Measurements from ENCODE around the gene VOPP1. TPM values are rescaled to one million over a fixed set of nuclear protein-coding genes. Genes with fewer than 3 reads are reported as not detected.

The VOPP1 gene
- total RNA-seq, 4 donors from 2014 or later, result 22.1 to 79.2 (median 73.9) TPM

DNA sequence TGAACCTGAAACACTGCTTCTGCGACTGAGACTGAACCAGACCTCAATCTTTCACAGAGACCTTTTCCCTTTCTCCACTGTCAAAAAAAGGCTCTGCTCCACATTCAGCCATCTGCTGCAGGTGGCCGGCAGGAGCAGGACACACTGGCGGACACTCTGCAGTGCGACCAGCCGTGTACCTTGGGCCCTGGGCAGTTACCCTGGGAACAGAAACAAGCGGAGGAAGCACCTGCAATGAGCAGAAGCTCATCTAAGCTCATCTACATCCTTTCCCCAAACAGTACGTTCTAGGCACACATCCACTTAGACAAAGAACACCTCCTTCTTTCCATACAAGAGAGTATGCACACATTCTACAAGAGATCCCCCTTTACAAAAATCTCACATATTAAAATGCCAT lies 22.8 kb downstream of the VOPP1 start:
- intact Hi-C loops (cut with DNase I; ENCODE audit: low total_unique reads) (no loop called here), in situ Hi-C loops (cut with MboI; ENCODE audit: low pct_ligation_motif_present in 1 of 4, low pct_unique_long_range_greater_than_20kb in 1 of 4, low sequenced_read_pairs in 3 of 4) (no loop called here)
- 66% methylated on average over 7 of the region's 7 CpGs; no CpG with 5 or more reads in 1 of the 2 donors for WGBS, 2 donors (ENCODE audit: low coverage in 1 of 2)
- TF ChIP-seq POLR2AphosphoS5 (IDR thresholded peaks at IDR 0.05), result peak in 1 of 3 donors; percentile 69
- TF ChIP-seq, protein P1, sequence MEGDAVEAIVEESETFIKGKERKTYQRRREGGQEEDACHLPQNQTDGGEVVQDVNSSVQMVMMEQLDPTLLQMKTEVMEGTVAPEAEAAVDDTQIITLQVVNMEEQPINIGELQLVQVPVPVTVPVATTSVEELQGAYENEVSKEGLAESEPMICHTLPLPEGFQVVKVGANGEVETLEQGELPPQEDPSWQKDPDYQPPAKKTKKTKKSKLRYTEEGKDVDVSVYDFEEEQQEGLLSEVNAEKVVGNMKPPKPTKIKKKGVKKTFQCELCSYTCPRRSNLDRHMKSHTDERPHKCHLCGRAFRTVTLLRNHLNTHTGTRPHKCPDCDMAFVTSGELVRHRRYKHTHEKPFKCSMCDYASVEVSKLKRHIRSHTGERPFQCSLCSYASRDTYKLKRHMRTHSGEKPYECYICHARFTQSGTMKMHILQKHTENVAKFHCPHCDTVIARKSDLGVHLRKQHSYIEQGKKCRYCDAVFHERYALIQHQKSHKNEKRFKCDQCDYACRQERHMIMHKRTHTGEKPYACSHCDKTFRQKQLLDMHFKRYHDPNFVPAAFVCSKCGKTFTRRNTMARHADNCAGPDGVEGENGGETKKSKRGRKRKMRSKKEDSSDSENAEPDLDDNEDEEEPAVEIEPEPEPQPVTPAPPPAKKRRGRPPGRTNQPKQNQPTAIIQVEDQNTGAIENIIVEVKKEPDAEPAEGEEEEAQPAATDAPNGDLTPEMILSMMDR (IDR thresholded peaks at IDR 0.05), result no peak
- no peak for TF ChIP-seq EP300 (IDR thresholded peaks at IDR 0.05; ENCODE audit: low read depth)
- no peak for TF ChIP-seq POLR2A (IDR thresholded peaks at IDR 0.05)
- no peak overlapping the region for H3K4me3 ChIP-seq
- no peaks in the 10 kb centered on the region for H3K36me3 ChIP-seq
- no peaks in the 10 kb centered on the region for H3K9me3 ChIP-seq
- no peaks in the 10 kb centered on the region for H3K27me3 ChIP-seq
- DNase-seq, result peak; percentile 69
- H3K27ac ChIP-seq, result peak overlapping the region; percentile 66 to 81 (median 76)
- peaks cover 42 to 88% (median 80%) of the 10 kb centered on the region in 4 donors for H3K4me1 ChIP-seq

DNA sequence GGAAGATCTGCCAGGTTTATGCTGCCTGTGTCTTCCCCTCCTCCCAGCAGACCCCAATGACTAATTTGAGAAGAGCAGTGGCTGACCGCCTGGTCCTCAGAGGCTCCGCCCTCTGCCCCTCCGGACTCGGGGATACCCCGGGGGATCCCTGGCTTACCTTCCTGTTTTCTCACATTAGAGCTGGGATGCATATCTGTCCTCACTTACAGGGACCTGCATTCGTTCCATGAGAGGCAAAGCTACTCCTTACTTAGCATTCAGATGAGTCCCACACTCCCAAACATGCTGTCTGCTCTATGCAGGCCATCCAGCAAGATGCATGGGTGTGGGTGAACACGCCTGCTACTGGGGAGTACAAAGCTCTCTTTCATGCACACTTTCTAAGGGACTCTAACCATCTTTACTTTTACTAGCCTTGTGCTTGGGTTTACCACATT lies 24.0 kb downstream of the VOPP1 start:
- in situ Hi-C loops (cut with MboI; ENCODE audit: low pct_ligation_motif_present in 1 of 4, low pct_unique_long_range_greater_than_20kb in 1 of 4, low sequenced_read_pairs in 3 of 4) (no loop called here), intact Hi-C loops (cut with DNase I; ENCODE audit: low total_unique reads) (no loop called here)
- H3K27ac ChIP-seq, result peak overlapping the region in 2 of 4 donors; percentile 66 to 81
- H3K4me1 ChIP-seq, result peaks cover 40 to 77% (median 70%) of the 10 kb centered on the region in 4 donors
- WGBS, 2 donors (ENCODE audit: low coverage in 1 of 2), result 59 to 83% methylated on average over 1 to 7 of the region's 7 CpGs
- TF ChIP-seq POLR2AphosphoS5 (IDR thresholded peaks at IDR 0.05) (no peak), EP300 (IDR thresholded peaks at IDR 0.05; ENCODE audit: low read depth) (no peak), POLR2A (IDR thresholded peaks at IDR 0.05) (no peak)
- TF ChIP-seq, protein P1 (IDR thresholded peaks at IDR 0.05), result no peak
- no peaks in the 10 kb centered on the region for H3K27me3 ChIP-seq
- no peak for DNase-seq
- H3K4me3 ChIP-seq, result no peak overlapping the region
- no peaks in the 10 kb centered on the region for H3K9me3 ChIP-seq
- H3K36me3 ChIP-seq, result no peaks in the 10 kb centered on the region

DNA sequence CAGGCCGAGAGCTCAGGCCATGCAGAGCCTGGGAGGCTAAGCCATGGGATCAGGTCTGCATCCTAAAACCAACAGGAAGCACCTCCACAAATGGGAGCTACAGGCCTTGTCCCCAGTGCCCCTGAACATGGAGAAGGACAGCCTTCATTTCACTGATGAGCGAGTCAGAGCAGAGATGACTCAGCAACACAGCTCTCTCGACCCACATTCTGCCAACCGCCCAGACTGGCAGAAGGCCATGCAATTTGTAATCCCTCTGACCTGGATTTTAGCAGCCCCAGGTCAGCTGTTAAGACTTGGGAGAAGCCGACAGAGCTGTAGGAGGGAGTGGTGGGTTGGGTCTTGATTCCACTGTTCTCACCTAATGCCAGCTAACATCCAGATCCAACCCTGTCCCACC lies 25.5 kb downstream of the VOPP1 start:
- Histone ChIP-seq H3K4me3 (no peak overlapping the region), H3K27ac (peak overlapping the region in 3 of 4 donors; percentile 30 to 56 (median 49)), H3K9me3 (no peaks in the 10 kb centered on the region), H3K27me3 (no peaks in the 10 kb centered on the region), H3K36me3 (no peaks in the 10 kb centered on the region), H3K4me1 (peaks cover 27 to 62% (median 55%) of the 10 kb centered on the region in 4 donors)
- DNase-seq, result peak; percentile 82
- TF ChIP-seq, protein P1 (IDR thresholded peaks at IDR 0.05), result no peak
- TF ChIP-seq POLR2AphosphoS5 (IDR thresholded peaks at IDR 0.05) (no peak), POLR2A (IDR thresholded peaks at IDR 0.05) (no peak), EP300 (IDR thresholded peaks at IDR 0.05; ENCODE audit: low read depth) (no peak)
- intact Hi-C loops (cut with DNase I; ENCODE audit: low total_unique reads) (no loop called here), in situ Hi-C loops (cut with MboI; ENCODE audit: low pct_ligation_motif_present in 1 of 4, low pct_unique_long_range_greater_than_20kb in 1 of 4, low sequenced_read_pairs in 3 of 4) (no loop called here)
- WGBS, 2 donors (ENCODE audit: low coverage in 1 of 2), result 16% methylated on average over 5 of the region's 5 CpGs; no CpG with 5 or more reads in 1 of the 2 donors

DNA sequence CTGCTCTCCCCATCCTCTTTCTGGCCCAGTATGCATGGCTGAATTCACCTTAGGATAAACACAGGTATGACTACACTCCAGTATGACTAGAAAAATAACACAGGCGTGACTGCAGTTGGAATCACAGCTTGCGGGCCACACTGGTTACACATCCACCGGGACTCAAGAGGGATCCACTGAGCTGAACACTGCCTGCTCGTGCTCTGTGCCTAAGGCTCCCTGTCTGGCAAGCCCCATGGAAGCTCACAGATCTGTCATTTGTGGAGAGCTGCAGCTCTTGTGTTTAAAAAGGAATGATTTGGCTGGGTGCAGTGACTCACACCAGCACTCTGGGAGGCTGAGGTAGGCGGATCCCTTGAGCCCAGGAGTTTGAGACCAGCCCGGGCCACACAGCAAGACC lies 26.8 kb downstream of the VOPP1 start:
- in situ Hi-C loops (cut with MboI; ENCODE audit: low pct_ligation_motif_present in 1 of 4, low pct_unique_long_range_greater_than_20kb in 1 of 4, low sequenced_read_pairs in 3 of 4) (no loop called here), intact Hi-C loops (cut with DNase I; ENCODE audit: low total_unique reads) (no loop called here)
- Histone ChIP-seq H3K4me1 (peaks cover 18 to 49% (median 43%) of the 10 kb centered on the region in 4 donors), H3K36me3 (no peaks in the 10 kb centered on the region), H3K9me3 (no peaks in the 10 kb centered on the region), H3K27me3 (no peaks in the 10 kb centered on the region), H3K4me3 (no peak overlapping the region), H3K27ac (no peak overlapping the region)
- no peak for DNase-seq
- WGBS, 2 donors (ENCODE audit: low coverage in 1 of 2), result 77% methylated on average over 6 of the region's 6 CpGs; no CpG with 5 or more reads in 1 of the 2 donors
- TF ChIP-seq, protein P1 (IDR thresholded peaks at IDR 0.05), result no peak
- TF ChIP-seq POLR2AphosphoS5 (IDR thresholded peaks at IDR 0.05) (no peak), EP300 (IDR thresholded peaks at IDR 0.05; ENCODE audit: low read depth) (no peak)

All from transverse colon (tissue), 4 donors.